K562 (cell line): ENCODE measurements around the gene FOXN1. TPM values are rescaled to one million over a fixed set of nuclear protein-coding genes. Genes with fewer than 3 reads are reported as not detected.

Experiments
- CHCHD3 ChIP-seq: fragments of 250-450 bp; sonication (Bioruptor Pico); IDR thresholded peaks from 2 replicates; pipeline ENCODE4 v2.1.2; 2022; ENCODE audit warnings: mild to moderate bottlenecking
- E2F3 ChIP-seq: fragments of 250-450 bp; sonication (Bioruptor Pico); IDR thresholded peaks from 2 replicates; pipeline ENCODE4 v1.4.0; 2020; ENCODE audit warnings: mild to moderate bottlenecking
- EZH2 ChIP-seq: IDR thresholded peaks from 2 replicates; pipeline ENCODE4 v1.6.1; 2012; ENCODE audit warnings: low read depth, mild to moderate bottlenecking, inconsistent platforms, low read length, borderline replicate concordance
- HIVEP1 ChIP-seq: fragments of 250-450 bp; sonication (Bioruptor Pico); IDR thresholded peaks from 2 replicates; pipeline ENCODE4 v1.4.0; 2020; ENCODE audit warnings: mild to moderate bottlenecking
- KDM4B ChIP-seq, 2 experiments: fragments of 450-650 bp in 1 of 2; sonication (generic) in 1 of 2; IDR thresholded peaks; 2 replicates each; pipeline ENCODE4 v1.6.1; 2016 to 2017; ENCODE audit warnings: borderline replicate concordance in 2 of 2, antibody characterized with exemption in 1 of 2, low read depth in 1 of 2, mild to moderate bottlenecking in 1 of 2
- NBN ChIP-seq: fragments of 450-650 bp; IDR thresholded peaks from 2 replicates; pipeline ENCODE4 v1.6.1; 2016; ENCODE audit warnings: low read depth, mild to moderate bottlenecking
- NFATC3 ChIP-seq: fragments of 450-650 bp; IDR thresholded peaks from 2 replicates; pipeline ENCODE4 v1.6.1; 2017; ENCODE audit warnings: mild to moderate bottlenecking
- OTX1 ChIP-seq: fragments of 450-650 bp; formaldehyde crosslinking; IDR thresholded peaks from 2 replicates; pipeline ENCODE4 v1.4.0; 2022; ENCODE audit warnings: mild to moderate bottlenecking
- POLR2A ChIP-seq: fragments of 450-650 bp; conservative IDR thresholded peaks from 2 replicates; pipeline ENCODE4 v1.6.1; 2016
- RBM22 ChIP-seq: fragments of 200-400 bp; formaldehyde crosslinking; IDR thresholded peaks from 2 replicates; pipeline ENCODE4 v1.6.1; 2018; ENCODE audit warnings: low read length, low read depth; ENCODE audit not compliant: poor library complexity, severe bottlenecking
- SMAD1 ChIP-seq: fragments of 150-350 bp; IDR thresholded peaks from 2 replicates; pipeline ENCODE4 v1.6.1; 2014; ENCODE audit warnings: low read length, low read depth; ENCODE audit not compliant: partially characterized antibody
- SUPT5H ChIP-seq: fragments of 450-650 bp; IDR thresholded peaks from 2 replicates; pipeline ENCODE4 v1.6.1; 2016
- ZNF12 ChIP-seq: sonication (generic); formaldehyde crosslinking; IDR thresholded peaks from 2 replicates; pipeline ENCODE4 v1.4.0; 2020; ENCODE audit warnings: mild to moderate bottlenecking, missing genetic modification reagents
- ZNF133 ChIP-seq: fragments of 250-450 bp; sonication (Bioruptor Pico); IDR thresholded peaks from 2 replicates; pipeline ENCODE4 v1.4.0; 2020; ENCODE audit warnings: mild to moderate bottlenecking
- ZNF324 ChIP-seq: fragments of 250-450 bp; sonication (Bioruptor Pico); IDR thresholded peaks from 2 replicates; pipeline ENCODE4 v1.4.0; 2020; ENCODE audit warnings: mild to moderate bottlenecking
- polyA plus RNA-seq, 8 experiments: library from polyadenylated mRNA; depleted of rRNA in 4 of 8; stranded (reverse) in 5 of 8; unstranded in 3 of 8; fragments of >200 nt; fragmentation: Nextera tagmentation in 2 of 8; fragmentation: Illumina TruSeq in 1 of 8; extraction: Ambion mirVana in 2 of 8; extraction: Trizol in 1 of 8; gene quantifications; 2 replicates each; pipeline versions ENCODE4 v1.2.1 to v1.2.3, GENCODE V29; 2011 to 2014; ENCODE audit warnings: inconsistent platforms in 1 of 8, missing spikeins in 1 of 8
- total RNA-seq, 7 experiments: library from RNA; depleted of rRNA in 6 of 7; stranded (reverse); fragments of >200 nt in 6 of 7; fragmentation: Illumina TruSeq in 2 of 7; extraction: Trizol in 2 of 7; gene quantifications; 2 replicates each; pipeline versions ENCODE4 v1.2.1 to v1.2.3, GENCODE V29; 2011 to 2021; ENCODE audit warnings: low replicate concordance in 1 of 7
- TF ChIP-seq, protein P1 (sequence below): fragments of 250-450 bp; sonication (Bioruptor Pico); IDR thresholded peaks from 2 replicates; pipeline ENCODE4 v1.4.0; 2020; ENCODE audit warnings: mild to moderate bottlenecking, moderate library complexity, borderline replicate concordance
- TF ChIP-seq, protein P2 (sequence below): IDR thresholded peaks from 2 replicates; pipeline ENCODE4 v1.6.1; 2011; ENCODE audit warnings: borderline replicate concordance, low read depth, mild to moderate bottlenecking, moderate library complexity, low read length; ENCODE audit not compliant: insufficient read depth, poor library complexity, severe bottlenecking
- TF ChIP-seq, protein P3 (sequence below): sonication (generic); formaldehyde crosslinking; IDR thresholded peaks from 2 replicates; pipeline ENCODE4 v1.8.0; 2022; ENCODE audit warnings: mild to moderate bottlenecking, missing genetic modification reagents
- TF ChIP-seq, protein P4 (sequence below): fragments of 250-450 bp; sonication (Bioruptor Pico); IDR thresholded peaks from 2 replicates; pipeline ENCODE4 v1.4.0; 2020; ENCODE audit warnings: mild to moderate bottlenecking, moderate library complexity

The FOXN1 gene
- total and polyA plus RNA-seq, 9 of the 15 experiments (the other 6 are each of a cell fraction or from before 2014, with no cell fraction given): not detected

DNA sequence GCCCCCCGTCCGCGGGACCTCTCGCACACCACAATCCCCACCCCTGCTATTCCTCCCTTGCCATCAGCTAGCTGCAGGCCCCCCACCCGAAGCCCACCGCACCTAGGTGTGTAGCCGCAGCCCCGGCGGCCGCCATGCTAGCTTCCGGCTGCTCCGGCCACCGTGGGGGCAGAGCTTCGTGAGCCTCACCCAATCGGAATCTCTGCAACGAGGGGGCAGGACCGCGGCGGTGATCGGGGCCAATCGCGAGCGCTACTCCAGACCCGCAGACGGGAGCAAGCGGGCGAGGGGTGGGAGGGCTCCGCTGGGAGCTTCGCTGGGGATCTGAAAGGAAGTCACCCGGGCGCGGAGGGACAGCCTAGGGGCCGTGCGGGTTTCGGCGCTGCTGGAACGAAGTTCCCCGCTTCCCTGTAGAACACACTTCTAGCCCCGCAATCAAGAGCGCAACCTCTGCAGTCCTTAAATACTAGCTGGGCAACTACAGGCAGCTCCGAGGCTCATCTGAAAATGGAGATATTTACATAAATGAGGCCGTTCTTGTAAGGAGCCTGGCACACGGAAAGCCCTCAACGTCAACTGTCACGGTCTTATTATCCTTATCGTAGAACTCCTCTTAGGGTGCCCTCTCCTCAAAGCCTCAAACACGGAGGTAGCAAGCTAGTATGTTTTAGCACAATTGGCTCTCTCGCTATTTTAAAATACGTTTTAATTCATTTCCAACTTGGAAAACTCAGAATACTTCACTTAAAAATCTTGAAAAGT is 65.4 kb downstream of the FOXN1 start, which contains the start of gene PIGS (continued):
- TF ChIP-seq KDM4B (IDR thresholded peaks at IDR 0.05; ENCODE audit: borderline replicate concordance in 2 of 2, low read depth in 1 of 2) (no peak), OTX1 (CRISPR knock-in tag) (no peak), ZNF324 (CRISPR knock-in tag) (no peak), SMAD1 (no peak), EZH2 (no peak), ZNF12 (CRISPR knock-in tag) (no peak), ZNF133 (CRISPR knock-in tag) (no peak), NFATC3 (no peak), E2F3 (no peak), HIVEP1 (CRISPR knock-in tag) (0 out of 2 replicates have a peak, but pooled peaks have one; percentile 38), RBM22 (no peak), NBN (no peak), POLR2A (peak; percentile 91), SUPT5H (peak; percentile 86), CHCHD3 (CRISPR knock-in tag) (no peak)
- TF ChIP-seq, protein P1, sequence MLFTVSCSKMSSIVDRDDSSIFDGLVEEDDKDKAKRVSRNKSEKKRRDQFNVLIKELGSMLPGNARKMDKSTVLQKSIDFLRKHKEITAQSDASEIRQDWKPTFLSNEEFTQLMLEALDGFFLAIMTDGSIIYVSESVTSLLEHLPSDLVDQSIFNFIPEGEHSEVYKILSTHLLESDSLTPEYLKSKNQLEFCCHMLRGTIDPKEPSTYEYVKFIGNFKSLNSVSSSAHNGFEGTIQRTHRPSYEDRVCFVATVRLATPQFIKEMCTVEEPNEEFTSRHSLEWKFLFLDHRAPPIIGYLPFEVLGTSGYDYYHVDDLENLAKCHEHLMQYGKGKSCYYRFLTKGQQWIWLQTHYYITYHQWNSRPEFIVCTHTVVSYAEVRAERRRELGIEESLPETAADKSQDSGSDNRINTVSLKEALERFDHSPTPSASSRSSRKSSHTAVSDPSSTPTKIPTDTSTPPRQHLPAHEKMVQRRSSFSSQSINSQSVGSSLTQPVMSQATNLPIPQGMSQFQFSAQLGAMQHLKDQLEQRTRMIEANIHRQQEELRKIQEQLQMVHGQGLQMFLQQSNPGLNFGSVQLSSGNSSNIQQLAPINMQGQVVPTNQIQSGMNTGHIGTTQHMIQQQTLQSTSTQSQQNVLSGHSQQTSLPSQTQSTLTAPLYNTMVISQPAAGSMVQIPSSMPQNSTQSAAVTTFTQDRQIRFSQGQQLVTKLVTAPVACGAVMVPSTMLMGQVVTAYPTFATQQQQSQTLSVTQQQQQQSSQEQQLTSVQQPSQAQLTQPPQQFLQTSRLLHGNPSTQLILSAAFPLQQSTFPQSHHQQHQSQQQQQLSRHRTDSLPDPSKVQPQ (CRISPR knock-in tag): no peak
- TF ChIP-seq, protein P2, sequence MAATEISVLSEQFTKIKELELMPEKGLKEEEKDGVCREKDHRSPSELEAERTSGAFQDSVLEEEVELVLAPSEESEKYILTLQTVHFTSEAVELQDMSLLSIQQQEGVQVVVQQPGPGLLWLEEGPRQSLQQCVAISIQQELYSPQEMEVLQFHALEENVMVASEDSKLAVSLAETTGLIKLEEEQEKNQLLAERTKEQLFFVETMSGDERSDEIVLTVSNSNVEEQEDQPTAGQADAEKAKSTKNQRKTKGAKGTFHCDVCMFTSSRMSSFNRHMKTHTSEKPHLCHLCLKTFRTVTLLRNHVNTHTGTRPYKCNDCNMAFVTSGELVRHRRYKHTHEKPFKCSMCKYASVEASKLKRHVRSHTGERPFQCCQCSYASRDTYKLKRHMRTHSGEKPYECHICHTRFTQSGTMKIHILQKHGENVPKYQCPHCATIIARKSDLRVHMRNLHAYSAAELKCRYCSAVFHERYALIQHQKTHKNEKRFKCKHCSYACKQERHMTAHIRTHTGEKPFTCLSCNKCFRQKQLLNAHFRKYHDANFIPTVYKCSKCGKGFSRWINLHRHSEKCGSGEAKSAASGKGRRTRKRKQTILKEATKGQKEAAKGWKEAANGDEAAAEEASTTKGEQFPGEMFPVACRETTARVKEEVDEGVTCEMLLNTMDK: no peak
- TF ChIP-seq, protein P3, sequence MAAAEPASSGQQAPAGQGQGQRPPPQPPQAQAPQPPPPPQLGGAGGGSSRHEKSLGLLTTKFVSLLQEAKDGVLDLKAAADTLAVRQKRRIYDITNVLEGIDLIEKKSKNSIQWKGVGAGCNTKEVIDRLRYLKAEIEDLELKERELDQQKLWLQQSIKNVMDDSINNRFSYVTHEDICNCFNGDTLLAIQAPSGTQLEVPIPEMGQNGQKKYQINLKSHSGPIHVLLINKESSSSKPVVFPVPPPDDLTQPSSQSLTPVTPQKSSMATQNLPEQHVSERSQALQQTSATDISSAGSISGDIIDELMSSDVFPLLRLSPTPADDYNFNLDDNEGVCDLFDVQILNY (CRISPR knock-in tag): no peak
- TF ChIP-seq, protein P4, sequence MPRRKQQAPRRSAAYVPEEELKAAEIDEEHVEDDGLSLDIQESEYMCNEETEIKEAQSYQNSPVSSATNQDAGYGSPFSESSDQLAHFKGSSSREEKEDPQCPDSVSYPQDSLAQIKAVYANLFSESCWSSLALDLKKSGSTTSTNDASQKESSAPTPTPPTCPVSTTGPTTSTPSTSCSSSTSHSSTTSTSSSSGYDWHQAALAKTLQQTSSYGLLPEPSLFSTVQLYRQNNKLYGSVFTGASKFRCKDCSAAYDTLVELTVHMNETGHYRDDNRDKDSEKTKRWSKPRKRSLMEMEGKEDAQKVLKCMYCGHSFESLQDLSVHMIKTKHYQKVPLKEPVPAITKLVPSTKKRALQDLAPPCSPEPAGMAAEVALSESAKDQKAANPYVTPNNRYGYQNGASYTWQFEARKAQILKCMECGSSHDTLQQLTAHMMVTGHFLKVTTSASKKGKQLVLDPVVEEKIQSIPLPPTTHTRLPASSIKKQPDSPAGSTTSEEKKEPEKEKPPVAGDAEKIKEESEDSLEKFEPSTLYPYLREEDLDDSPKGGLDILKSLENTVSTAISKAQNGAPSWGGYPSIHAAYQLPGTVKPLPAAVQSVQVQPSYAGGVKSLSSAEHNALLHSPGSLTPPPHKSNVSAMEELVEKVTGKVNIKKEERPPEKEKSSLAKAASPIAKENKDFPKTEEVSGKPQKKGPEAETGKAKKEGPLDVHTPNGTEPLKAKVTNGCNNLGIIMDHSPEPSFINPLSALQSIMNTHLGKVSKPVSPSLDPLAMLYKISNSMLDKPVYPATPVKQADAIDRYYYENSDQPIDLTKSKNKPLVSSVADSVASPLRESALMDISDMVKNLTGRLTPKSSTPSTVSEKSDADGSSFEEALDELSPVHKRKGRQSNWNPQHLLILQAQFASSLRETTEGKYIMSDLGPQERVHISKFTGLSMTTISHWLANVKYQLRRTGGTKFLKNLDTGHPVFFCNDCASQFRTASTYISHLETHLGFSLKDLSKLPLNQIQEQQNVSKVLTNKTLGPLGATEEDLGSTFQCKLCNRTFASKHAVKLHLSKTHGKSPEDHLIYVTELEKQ (CRISPR knock-in tag): no peak
